AG10803 (cell line): Measurements from ENCODE around the gene KPNA3.

Source experiments
- DNase-seq: peaks from one replicate; pipeline ENCODE4 v3.0.0; 2010; ENCODE audit warnings: low read depth
- H3K4me3 ChIP-seq: 2 replicates; pipeline ENCODE4 v1.5.1; 2011; ENCODE audit warnings: mild to moderate bottlenecking, low read length, control low read depth
- CTCF ChIP-seq: conservative IDR thresholded peaks from 2 replicates; pipeline ENCODE4 v1.5.1; 2011; ENCODE audit warnings: mild to moderate bottlenecking, low read length, control low read depth, inconsistent platforms

The KPNA3 gene

GRCh38 chr13:49792550-49793324, at the start of gene KPNA3:
Gene KPNA3 (minus strand): TSS chr13:49792682. CDS start chr13:49792506, 176 bp downstream.
- DNase-seq, result peak; percentile 95
- peak within 1 kb of the TSS; percentile 87 for H3K4me3 ChIP-seq
- TF ChIP-seq CTCF, result no peak

GRCh38 chr13:49841964-49842363, 49.5 kb upstream of the KPNA3 start:
- no peak for DNase-seq
- no peak for TF ChIP-seq CTCF

GRCh38 chr13:49840675-49841074, 48.2 kb upstream of the KPNA3 start:
- no peak overlapping the region for H3K4me3 ChIP-seq
- DNase-seq, result no peak
- no peak for TF ChIP-seq CTCF

More at GRCh38 chr13:49841964-49842363, 49.5 kb upstream of the KPNA3 start:
- H3K4me3 ChIP-seq, result no peak overlapping the region

- TF ChIP-seq CTCF, result no peak
- DNase-seq, result no peak
- H3K4me3 ChIP-seq, result no peak overlapping the region
These were observed 47.8 kb upstream of the KPNA3 start for GRCh38 chr13:49840266-49840665.

GRCh38 chr13:49838989-49839388, 46.5 kb upstream of the KPNA3 start:
- H3K4me3 ChIP-seq, result no peak overlapping the region
- DNase-seq, result no peak
- TF ChIP-seq CTCF, result no peak

- no peak for TF ChIP-seq CTCF
- H3K4me3 ChIP-seq, result no peak overlapping the region
- no peak for DNase-seq
These were observed 44.0 kb upstream of the KPNA3 start for GRCh38 chr13:49836516-49836915.

GRCh38 chr13:49833402-49833801, 40.9 kb upstream of the KPNA3 start:
- DNase-seq, result no peak
- TF ChIP-seq CTCF, result no peak
- no peak overlapping the region for H3K4me3 ChIP-seq
